Keratinocyte (primary cell): Measurements from ENCODE around the gene RHCE.

Source experiments
- CTCF ChIP-seq, 3 experiments: IDR thresholded peaks in 1 of 3; conservative IDR thresholded peaks in 1 of 3; optimal IDR thresholded peaks in 1 of 3; 2 replicates in 2 of 3; 3 replicates in 1 of 3; pipeline versions ENCODE3 to v1.5.1; 2011; ENCODE audit warnings: low read length in 3 of 3, mild to moderate bottlenecking in 3 of 3, moderate library complexity in 2 of 3, control low read depth in 1 of 3, inconsistent platforms in 1 of 3; ENCODE audit not compliant: insufficient read depth in 2 of 3; ENCODE audit errors: extremely low read depth in 1 of 3
- EZH2 ChIP-seq: IDR thresholded peaks from one replicate; pipeline ENCODE4 v1.6.1; 2012; ENCODE audit warnings: inconsistent platforms, mild to moderate bottlenecking, low read length, moderate library complexity

DNA sequence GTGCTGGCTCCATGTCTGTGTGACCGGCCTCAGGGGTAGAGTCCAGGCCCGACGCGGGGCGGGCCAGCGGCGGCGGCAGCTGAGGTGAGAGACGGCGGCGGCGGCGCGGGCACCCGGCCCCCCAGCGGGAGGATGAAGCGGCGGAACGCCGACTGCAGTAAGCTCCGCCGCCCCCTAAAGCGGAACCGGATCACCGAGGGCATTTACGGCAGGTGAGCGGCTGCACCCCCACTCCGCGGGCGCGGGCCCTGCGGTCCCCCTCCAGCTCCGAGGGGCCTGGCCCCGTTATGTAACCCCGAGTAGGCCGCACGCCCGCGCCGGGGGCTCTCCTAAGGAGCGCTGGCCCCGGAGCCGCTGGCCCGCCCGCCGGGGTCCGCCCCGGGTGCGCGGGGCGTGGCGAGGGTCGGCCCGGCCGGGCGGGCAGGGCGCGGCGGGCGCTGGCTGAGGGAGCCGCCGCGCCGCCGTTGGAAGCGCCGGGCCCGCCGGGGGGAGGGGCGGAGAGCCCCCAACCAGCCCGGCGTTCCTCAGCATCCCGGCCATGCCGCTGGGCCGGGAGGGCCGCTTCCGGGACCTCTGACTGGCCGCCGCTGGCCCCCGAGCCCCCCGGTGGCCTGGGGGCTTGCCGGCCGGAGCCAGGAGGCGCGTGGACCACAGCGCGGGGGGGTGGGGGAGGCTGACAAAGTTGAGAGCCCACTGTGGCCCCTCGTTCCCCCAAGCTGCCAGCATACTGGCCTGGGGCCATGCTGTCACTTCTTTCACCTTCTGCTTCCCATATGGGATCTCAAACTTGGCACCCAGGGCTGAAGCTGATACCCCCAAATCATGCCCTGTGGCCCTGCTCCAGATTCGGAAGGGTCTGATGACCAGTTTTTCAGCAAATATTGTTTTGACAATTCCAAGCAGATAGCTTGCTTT lies 10.6 kb upstream of the RHCE start:
- TF ChIP-seq CTCF (optimal IDR thresholded peaks at IDR 0.05 in 1 of 3, IDR thresholded peaks at IDR 0.05 in 1 of 3, conservative IDR thresholded peaks at IDR 0.05 in 1 of 3; ENCODE audit: extremely low read depth in 1 of 3, insufficient read depth in 2 of 3, low read length in 3 of 3) (no peak), EZH2 (no peak)
